Endodermal cell (in vitro differentiated cells): Measurements from ENCODE around the gene KLF3. TPM values are rescaled to one million over a fixed set of nuclear protein-coding genes. Genes with fewer than 3 reads are reported as not detected.
A peak's percentile ranks its signal among the peaks of the same experiment; 100 is the strongest.

Experiments
- DNase-seq: peaks from one replicate; pipeline ENCODE4 v3.0.0-alpha.2; 2017
- H3K27ac ChIP-seq: 2 replicates; pipeline ENCODE4 v1.5.1; 2013; ENCODE audit warnings: mild to moderate bottlenecking, low read depth, low read length, moderate library complexity
- H3K27me3 ChIP-seq: 2 replicates; pipeline ENCODE4 v1.6.1; 2013; ENCODE audit warnings: mild to moderate bottlenecking, low read length, moderate library complexity; ENCODE audit not compliant: insufficient read depth, control insufficient read depth, poor library complexity, severe bottlenecking
- H3K36me3 ChIP-seq: 2 replicates; pipeline ENCODE4 v1.7.0; 2013; ENCODE audit warnings: mild to moderate bottlenecking, low read length, moderate library complexity; ENCODE audit not compliant: control insufficient read depth, insufficient read depth
- H3K4me1 ChIP-seq: one replicate; pipeline ENCODE4 v1.7.0; 2013; ENCODE audit warnings: low read length; ENCODE audit not compliant: control insufficient read depth, insufficient read depth
- H3K4me3 ChIP-seq: 2 replicates; pipeline ENCODE4 v1.5.1; 2013; ENCODE audit warnings: mild to moderate bottlenecking, low read length, moderate library complexity
- H3K9ac ChIP-seq: 2 replicates; pipeline ENCODE4 v1.6.1; 2013; ENCODE audit warnings: mild to moderate bottlenecking, low read length, moderate library complexity; ENCODE audit not compliant: poor library complexity, severe bottlenecking; ENCODE audit errors: extremely low read depth
- H3K9me3 ChIP-seq: 2 replicates; pipeline ENCODE4 v1.6.1; 2013; ENCODE audit warnings: mild to moderate bottlenecking, low read length, moderate library complexity; ENCODE audit not compliant: control insufficient read depth
- H3K27ac Mint-ChIP-seq: 2 replicates; pipeline ENCODE4 v1.8.0; 2020; ENCODE audit warnings: mixed read lengths
- H3K27me3 Mint-ChIP-seq: 2 replicates; pipeline ENCODE4 v1.8.0; 2021; ENCODE audit warnings: mild to moderate bottlenecking, mixed read lengths; ENCODE audit not compliant: insufficient read depth
- H3K36me3 Mint-ChIP-seq: 2 replicates; pipeline ENCODE4 v1.8.0; 2020; ENCODE audit warnings: low read depth, mixed read lengths
- H3K4me1 Mint-ChIP-seq: 2 replicates; pipeline ENCODE4 v1.8.0; 2020; ENCODE audit warnings: mixed read lengths
- H3K4me3 Mint-ChIP-seq: 2 replicates; pipeline ENCODE4 v1.8.0; 2020; ENCODE audit warnings: mild to moderate bottlenecking, moderate library complexity, mixed read lengths
- H3K9me3 Mint-ChIP-seq: 2 replicates; pipeline ENCODE4 v1.8.0; 2020; ENCODE audit warnings: mild to moderate bottlenecking, mixed read lengths
- CTCF ChIP-seq: fragments of 200-600 bp; sonication (generic); conservative IDR thresholded peaks from 2 replicates; pipeline ENCODE4 v1.5.0; 2021; ENCODE audit warnings: antibody characterized with exemption, mild to moderate bottlenecking
- WGBS, 2 experiments: methylation state at CpG; one replicate each; pipeline versions ENCODE4 v1.1.5 to v1.1.7; 2013; ENCODE audit warnings: missing lambda C conversion rate in 2 of 2, mixed read lengths in 1 of 2; ENCODE audit not compliant: insufficient coverage in 1 of 2, insufficient read length in 1 of 2; 5-methylcytosine and 5-hydroxymethylcytosine counted together
- total RNA-seq, 2 donors: library from RNA; stranded (reverse); fragmentation: NEBNext Ultra II Directional in 1 of 2; extraction: Animal tissue kit (Norgen Biotek cat#: 25700) in 1 of 2; gene quantifications; 2 replicates in 1 of 2; 3 replicates in 1 of 2; pipeline ENCODE4 v1.2.1, GENCODE V29; 2021

KLF3 gene
- total RNA-seq, 2 donors from 2014 or later, result 20.7 to 28.2 TPM

DNA sequence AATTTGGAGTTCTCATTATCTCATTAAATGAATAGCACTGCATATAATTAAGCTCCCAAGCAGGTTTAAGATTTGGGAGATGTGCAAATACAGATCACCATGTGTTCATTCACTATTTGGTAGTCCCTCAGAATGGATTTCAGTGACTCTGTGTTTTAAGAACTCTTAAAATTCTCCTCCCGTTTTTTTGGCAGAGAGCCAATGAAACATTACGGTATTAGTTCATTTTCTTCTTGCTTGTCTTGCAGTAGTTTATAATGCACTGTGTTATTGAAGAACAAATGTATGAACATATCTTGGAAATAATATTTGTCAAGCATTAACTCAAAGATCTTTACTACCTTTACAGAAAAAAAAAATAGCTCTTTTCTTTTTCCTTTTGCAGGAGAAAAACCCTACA lies 32.7 kb downstream of the KLF3 start:
- Mint-ChIP-seq H3K27ac (peak overlapping the region; percentile 87), H3K4me3 (no peak overlapping the region), H3K9me3 (no peaks in the 10 kb centered on the region), H3K36me3 (peaks cover 48% of the 10 kb centered on the region), H3K4me1 (peaks cover 54% of the 10 kb centered on the region), H3K27me3 (no peaks in the 10 kb centered on the region)
- 84 to 100% methylated on average over 1 to 2 of the region's 2 CpGs for WGBS, 2 experiments
- H3K36me3 ChIP-seq, result peaks cover 37% of the 10 kb centered on the region
- H3K27me3 ChIP-seq, result no peaks in the 10 kb centered on the region
- H3K4me1 ChIP-seq, result peaks cover 23% of the 10 kb centered on the region
- no peak for TF ChIP-seq CTCF
- no peak overlapping the region for H3K27ac ChIP-seq
- H3K9ac ChIP-seq, result peak overlapping the region; percentile 23
- peaks cover 6% of the 10 kb centered on the region for H3K9me3 ChIP-seq
- DNase-seq, result no peak
- peak overlapping the region; percentile 11 for H3K4me3 ChIP-seq

- 100% methylated on average over 1 of the region's 1 CpG; no CpG with 5 or more reads in 1 of the 2 experiments for WGBS, 2 experiments
- Mint-ChIP-seq H3K9me3 (no peaks in the 10 kb centered on the region), H3K4me1 (peaks cover 56% of the 10 kb centered on the region), H3K27ac (no peak overlapping the region), H3K36me3 (peaks cover 43% of the 10 kb centered on the region), H3K27me3 (no peaks in the 10 kb centered on the region), H3K4me3 (no peak overlapping the region)
- TF ChIP-seq CTCF, result no peak
- no peak overlapping the region for H3K27ac ChIP-seq
- no peak overlapping the region for H3K4me3 ChIP-seq
- H3K9me3 ChIP-seq, result peaks cover 6% of the 10 kb centered on the region
- peaks cover 19% of the 10 kb centered on the region for H3K4me1 ChIP-seq
- no peaks in the 10 kb centered on the region for H3K27me3 ChIP-seq
- peaks cover 35% of the 10 kb centered on the region for H3K36me3 ChIP-seq
- H3K9ac ChIP-seq, result no peak overlapping the region
- no peak for DNase-seq
Measured at GRCh38 chr4:38698176-38698575, 34.2 kb downstream of the KLF3 start.

- no peak overlapping the region for H3K4me3 ChIP-seq
- no peak for TF ChIP-seq CTCF
- H3K27me3 ChIP-seq, result no peaks in the 10 kb centered on the region
- H3K36me3 ChIP-seq, result peaks cover 34% of the 10 kb centered on the region
- H3K27ac ChIP-seq, result no peak overlapping the region
- no peak overlapping the region for H3K27ac Mint-ChIP-seq
- peaks cover 60% of the 10 kb centered on the region for H3K4me1 Mint-ChIP-seq
- 85 to 94% methylated on average over 2 of the region's 2 CpGs for WGBS, 2 experiments
- H3K9ac ChIP-seq, result no peak overlapping the region
- H3K9me3 ChIP-seq, result peaks cover 5% of the 10 kb centered on the region
- no peaks in the 10 kb centered on the region for H3K27me3 Mint-ChIP-seq
- DNase-seq, result no peak
- no peaks in the 10 kb centered on the region for H3K9me3 Mint-ChIP-seq
- H3K4me3 Mint-ChIP-seq, result no peak overlapping the region
- peaks cover 13% of the 10 kb centered on the region for H3K4me1 ChIP-seq
- peaks cover 35% of the 10 kb centered on the region for H3K36me3 Mint-ChIP-seq
Measured at GRCh38 chr4:38699112-38699511, 35.1 kb downstream of the KLF3 start.
